Measurements from ENCODE around the gene ISG20L2.

GRCh38 chr1:156690675-156691036, 37.9 kb downstream of the ISG20L2 start:
- TF ChIP-seq CTCF (IDR thresholded peaks at IDR 0.05) (no peak), POLR2A (IDR thresholded peaks at IDR 0.05) (no peak)
